Loucy (cell line): ENCODE measurements around the gene MUCL3.
A peak's percentile ranks its signal among the peaks of the same experiment; 100 is the strongest.
"Not testable (repeated sequence)": the region's sequence is repeated elsewhere in the genome, so short reads cannot be mapped to it uniquely, and the experiment has no call there.

Experiments used
- H2AFZ ChIP-seq: fragments of 200-600 bp; sonication (generic); 2 replicates; pipeline ENCODE4 v1.6.0; 2016; ENCODE audit warnings: antibody characterized with exemption, mild to moderate bottlenecking, low read length, moderate library complexity
- H3F3A ChIP-seq: fragments of 200-600 bp; 2 replicates; pipeline ENCODE4 v1.6.0; 2016; ENCODE audit warnings: antibody characterized with exemption, low read depth, mild to moderate bottlenecking
- H3K27me3 ChIP-seq: fragments of 200-600 bp; sonication (generic); 2 replicates; pipeline ENCODE4 v1.6.1; 2014; ENCODE audit warnings: low read length, mild to moderate bottlenecking; ENCODE audit not compliant: insufficient read depth, poor library complexity, severe bottlenecking
- H3K36me3 ChIP-seq: fragments of 200-600 bp; sonication (generic); 2 replicates; pipeline ENCODE4 v1.6.1; 2016; ENCODE audit warnings: low read length; ENCODE audit not compliant: insufficient read depth
- H3K4me1 ChIP-seq: fragments of 200-600 bp; sonication (generic); 2 replicates; pipeline ENCODE4 v1.5.1; 2014; ENCODE audit warnings: low read length, mild to moderate bottlenecking; ENCODE audit not compliant: insufficient read depth, poor library complexity, severe bottlenecking
- H3K4me2 ChIP-seq: fragments of 200-600 bp; sonication (generic); 2 replicates; pipeline ENCODE4 v1.6.0; 2014; ENCODE audit warnings: antibody characterized with exemption, low read length, low read depth, mild to moderate bottlenecking; ENCODE audit not compliant: poor library complexity, severe bottlenecking
- H3K4me3 ChIP-seq: fragments of 200-600 bp; sonication (generic); 2 replicates; pipeline ENCODE4 v1.5.1; 2014; ENCODE audit warnings: low read length, mild to moderate bottlenecking, mixed read lengths; ENCODE audit not compliant: poor library complexity, severe bottlenecking
- H3K79me2 ChIP-seq: fragments of 200-600 bp; sonication (generic); 2 replicates; pipeline ENCODE4 v1.6.1; 2014; ENCODE audit warnings: low read length; ENCODE audit not compliant: insufficient read depth
- H3K9ac ChIP-seq: fragments of 200-600 bp; sonication (generic); 2 replicates; pipeline ENCODE4 v1.6.0; 2014; ENCODE audit warnings: mild to moderate bottlenecking, low read depth, low read length, moderate library complexity; ENCODE audit not compliant: poor library complexity, severe bottlenecking
- H3K9me2 ChIP-seq: fragments of 200-600 bp; sonication (generic); replicated peaks from 2 replicates; pipeline ENCODE4 v1.6.1; 2016; ENCODE audit warnings: low read depth, low read length, mixed read lengths
- H3K9me3 ChIP-seq: fragments of 200-600 bp; sonication (generic); 2 replicates; pipeline ENCODE4 v1.6.1; 2014; ENCODE audit warnings: mild to moderate bottlenecking, antibody characterized with exemption, low read length, low read depth; ENCODE audit not compliant: insufficient read depth
- H4K20me1 ChIP-seq: fragments of 200-600 bp; sonication (generic); 2 replicates; pipeline ENCODE4 v1.6.0; 2014; ENCODE audit warnings: antibody characterized with exemption, low read length, mild to moderate bottlenecking; ENCODE audit not compliant: insufficient read depth, poor library complexity, severe bottlenecking
- CTCF ChIP-seq: fragments of 200-600 bp; sonication (generic); conservative IDR thresholded peaks from 2 replicates; pipeline ENCODE4 v1.5.1; 2014; ENCODE audit warnings: mild to moderate bottlenecking, antibody characterized with exemption, low read length
- EZH2phosphoT487 ChIP-seq: fragments of 200-600 bp; IDR thresholded peaks from 2 replicates; pipeline ENCODE4 v1.6.1; 2018; ENCODE audit warnings: antibody characterized with exemption, mild to moderate bottlenecking, moderate library complexity, borderline replicate concordance

MUCL3 gene

DNA sequence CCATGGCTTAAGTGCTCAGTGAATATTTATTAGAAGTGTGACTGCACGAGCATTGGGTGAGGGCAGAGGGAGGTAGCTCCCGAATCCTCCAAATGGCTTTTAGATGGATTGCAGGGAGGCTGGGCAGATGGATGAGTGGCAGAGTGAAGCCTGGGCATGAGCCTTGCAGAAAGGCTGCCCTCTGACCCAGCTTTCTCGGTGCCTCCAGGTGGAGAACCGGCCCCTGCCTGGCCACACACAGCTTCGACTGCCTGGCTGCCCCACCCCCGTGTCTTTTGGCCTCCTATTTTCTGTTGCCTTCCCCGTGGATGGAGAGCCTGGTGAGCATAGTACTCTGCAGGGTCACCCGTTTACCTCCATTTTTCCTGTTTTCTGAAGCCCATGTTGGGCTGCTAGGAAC is 23.3 kb upstream of the MUCL3 start:
- TF ChIP-seq CTCF (no peak), EZH2phosphoT487 (no peak)

GRCh38 chr6:30918670-30919069 is 22.1 kb upstream of the MUCL3 start:
- Histone ChIP-seq H3F3A (no peaks in the 10 kb centered on the region), H3K9ac (peak overlapping the region; percentile 15), H2AFZ (no peak overlapping the region), H3K27me3 (no peaks in the 10 kb centered on the region), H3K4me3 (peak overlapping the region; percentile 7), H4K20me1 (no peaks in the 10 kb centered on the region), H3K9me2 (no peaks in the 10 kb centered on the region), H3K4me1 (peaks cover 28% of the 10 kb centered on the region), H3K36me3 (peaks cover 23% of the 10 kb centered on the region; the same call in 1 of the 2 replicates), H3K79me2 (peaks cover 13% of the 10 kb centered on the region; the same call in 1 of the 2 replicates), H3K9me3 (no peaks in the 10 kb centered on the region), H3K4me2 (peak overlapping the region; percentile 47)
- no peak for TF ChIP-seq EZH2phosphoT487
- no peak for TF ChIP-seq CTCF

More for the DNA sequence above, 23.3 kb upstream of the MUCL3 start:
- peaks cover 13% of the 10 kb centered on the region; the same call in 1 of the 2 replicates for H3K36me3 ChIP-seq
- H3K9me2 ChIP-seq = no peaks in the 10 kb centered on the region
- peak overlapping the region; percentile 28 for H3K4me2 ChIP-seq
- no peak overlapping the region for H2AFZ ChIP-seq
- H3K4me3 ChIP-seq = no peak overlapping the region
- H3K9me3 ChIP-seq = no peaks in the 10 kb centered on the region
- H3K79me2 ChIP-seq = peaks cover 13% of the 10 kb centered on the region; the same call in 1 of the 2 replicates
- no peaks in the 10 kb centered on the region for H3K27me3 ChIP-seq
- H4K20me1 ChIP-seq = no peaks in the 10 kb centered on the region
- H3F3A ChIP-seq = no peaks in the 10 kb centered on the region
- H3K4me1 ChIP-seq = peaks cover 28% of the 10 kb centered on the region
- H3K9ac ChIP-seq = no peak overlapping the region

DNA sequence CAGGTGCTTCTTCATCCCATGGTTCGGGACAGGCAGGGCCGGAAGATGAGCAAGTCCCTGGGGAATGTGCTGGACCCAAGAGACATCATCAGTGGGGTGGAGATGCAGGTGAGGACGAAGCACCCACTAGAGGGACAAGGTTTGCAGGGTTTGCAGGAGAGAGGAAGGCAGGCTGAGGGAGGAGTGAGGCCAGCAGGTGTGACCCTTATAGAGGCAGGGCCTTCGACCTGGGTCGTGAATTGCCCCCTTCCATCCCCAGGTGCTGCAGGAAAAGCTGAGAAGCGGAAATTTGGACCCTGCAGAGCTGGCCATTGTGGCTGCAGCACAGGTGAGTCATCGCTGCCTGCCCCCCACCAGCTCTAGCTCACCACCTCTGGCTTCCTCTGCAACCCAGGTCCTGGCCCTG is 18.3 kb upstream of the MUCL3 start:
- Histone ChIP-seq H3K9me2 (no peaks in the 10 kb centered on the region), H3K4me1 (peaks cover 7% of the 10 kb centered on the region), H3K9ac (no peak overlapping the region), H3K27me3 (no peaks in the 10 kb centered on the region), H3K79me2 (no peaks in the 10 kb centered on the region), H3K36me3 (peaks cover 40% of the 10 kb centered on the region; the same call in 1 of the 2 replicates), H3K4me3 (no peak overlapping the region), H3K4me2 (no peak overlapping the region), H3F3A (no peaks in the 10 kb centered on the region), H3K9me3 (no peaks in the 10 kb centered on the region), H2AFZ (no peak overlapping the region), H4K20me1 (no peaks in the 10 kb centered on the region)
- TF ChIP-seq CTCF = no peak
- no peak for TF ChIP-seq EZH2phosphoT487

DNA sequence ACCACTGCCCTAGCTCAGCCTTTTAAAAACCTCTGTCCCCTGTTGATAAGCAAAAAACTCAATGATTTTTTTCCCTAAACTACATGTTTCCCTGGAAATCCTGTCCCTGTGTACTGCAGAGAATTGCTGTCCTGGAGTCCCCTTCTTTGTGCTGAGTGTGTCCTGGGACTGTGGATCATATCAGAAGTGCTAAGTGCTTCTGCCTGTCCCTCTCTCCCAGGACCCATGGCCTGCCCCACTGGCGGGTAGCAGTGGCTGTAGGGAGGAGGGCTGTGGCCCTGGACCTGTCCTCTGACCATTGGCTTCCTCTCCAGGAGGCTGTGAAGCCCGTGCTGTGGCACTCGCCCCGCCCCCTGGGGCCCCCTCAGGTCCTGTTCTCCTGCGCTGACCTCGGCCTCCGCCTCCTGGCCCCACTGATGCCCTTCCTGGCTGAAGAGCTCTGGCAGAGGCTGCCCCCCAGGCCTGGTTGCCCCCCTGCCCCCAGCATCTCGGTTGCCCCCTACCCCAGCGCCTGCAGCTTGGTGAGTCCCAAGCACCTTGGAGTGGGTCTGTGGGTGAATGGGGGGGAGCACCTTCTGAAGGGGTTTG is 16.6 kb upstream of the MUCL3 start:
- H3K27me3 ChIP-seq, H3K79me2 ChIP-seq, H3F3A ChIP-seq, H3K4me3 ChIP-seq, H3K4me2 ChIP-seq, H3K4me1 ChIP-seq, H3K9ac ChIP-seq, H3K9me3 ChIP-seq, H3K9me2 ChIP-seq, H2AFZ ChIP-seq, H4K20me1 ChIP-seq: not testable (repeated sequence)
- H3K36me3 ChIP-seq = peaks cover 40% of the 10 kb centered on the region; the same call in 1 of the 2 replicates
